Mammary epithelial cell (primary cell): Measurements from ENCODE around the gene CD99.

Experiments used
- EZH2 ChIP-seq: IDR thresholded peaks from 2 replicates; pipeline ENCODE4 v1.6.1; 2012; ENCODE audit warnings: low read length, inconsistent platforms, borderline replicate concordance
- TF ChIP-seq, protein P1 (sequence below), 2 donors: IDR thresholded peaks in 1 of 2; conservative IDR thresholded peaks in 1 of 2; 2 replicates each; pipeline ENCODE4 v1.5.1; 2011 to 2012; ENCODE audit warnings: inconsistent platforms in 2 of 2, low read length in 2 of 2, mild to moderate bottlenecking in 2 of 2, control low read depth in 1 of 2, low read depth in 1 of 2; ENCODE audit not compliant: insufficient read depth in 1 of 2; ENCODE audit errors: extremely low read depth in 1 of 2

DNA sequence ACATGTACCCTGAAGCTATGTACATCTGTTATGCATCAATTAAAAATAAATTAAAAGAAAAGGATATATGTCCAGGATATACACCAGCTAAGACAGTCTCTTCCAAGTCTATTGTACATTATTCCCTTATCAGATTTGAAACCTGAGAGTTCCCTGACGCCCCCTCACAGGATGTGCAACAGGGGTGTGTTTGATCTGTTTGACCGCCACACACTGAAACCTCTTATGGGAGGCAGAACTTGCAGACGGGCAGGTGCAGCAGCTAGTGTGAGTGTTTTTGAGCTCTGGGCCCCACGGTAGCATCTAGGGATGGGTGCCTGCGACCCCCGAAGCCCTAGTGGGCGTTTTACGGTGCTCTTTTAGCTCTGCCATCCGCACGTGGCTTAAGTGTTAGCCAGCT is 65.5 kb downstream of the CD99 start:
- TF ChIP-seq, protein P1, sequence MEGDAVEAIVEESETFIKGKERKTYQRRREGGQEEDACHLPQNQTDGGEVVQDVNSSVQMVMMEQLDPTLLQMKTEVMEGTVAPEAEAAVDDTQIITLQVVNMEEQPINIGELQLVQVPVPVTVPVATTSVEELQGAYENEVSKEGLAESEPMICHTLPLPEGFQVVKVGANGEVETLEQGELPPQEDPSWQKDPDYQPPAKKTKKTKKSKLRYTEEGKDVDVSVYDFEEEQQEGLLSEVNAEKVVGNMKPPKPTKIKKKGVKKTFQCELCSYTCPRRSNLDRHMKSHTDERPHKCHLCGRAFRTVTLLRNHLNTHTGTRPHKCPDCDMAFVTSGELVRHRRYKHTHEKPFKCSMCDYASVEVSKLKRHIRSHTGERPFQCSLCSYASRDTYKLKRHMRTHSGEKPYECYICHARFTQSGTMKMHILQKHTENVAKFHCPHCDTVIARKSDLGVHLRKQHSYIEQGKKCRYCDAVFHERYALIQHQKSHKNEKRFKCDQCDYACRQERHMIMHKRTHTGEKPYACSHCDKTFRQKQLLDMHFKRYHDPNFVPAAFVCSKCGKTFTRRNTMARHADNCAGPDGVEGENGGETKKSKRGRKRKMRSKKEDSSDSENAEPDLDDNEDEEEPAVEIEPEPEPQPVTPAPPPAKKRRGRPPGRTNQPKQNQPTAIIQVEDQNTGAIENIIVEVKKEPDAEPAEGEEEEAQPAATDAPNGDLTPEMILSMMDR (conservative IDR thresholded peaks at IDR 0.05 in 1 of 2, IDR thresholded peaks at IDR 0.05 in 1 of 2; ENCODE audit: extremely low read depth in 1 of 2, insufficient read depth in 1 of 2, low read depth in 1 of 2, low read length in 2 of 2) = no peak
- TF ChIP-seq EZH2 = no peak
